HepG2 (cell line): ENCODE data around the gene ITGAE. TPM values are rescaled to one million over a fixed set of nuclear protein-coding genes. Genes with fewer than 3 reads are reported as not detected.

Experiments
- ATAC-seq: fragments of 200-7000 bp; cut with Tn5 transposase; 3 replicates; pipeline ENCODE4 v1.9.1; 2020; ENCODE audit warnings: mild to moderate bottlenecking, moderate library complexity
- BruUV-seq: library from RNA; stranded (reverse); fragments of 400-500 nt; replicated peaks from 2 replicates; lab custom pipeline; 2021; lab: Mats Ljungman, UMichigan
- CTCF ChIA-PET: fragments of 300-600 bp; formaldehyde crosslinking; extraction: SDS; loops from one replicate; lab custom pipeline; 2021; ENCODE audit warnings: low total read pairs, inconsistent platforms, low intra/inter-chr PET ratio; lab: Yijun Ruan, JAX
- POLR2A ChIA-PET: fragments of 350-600 bp; sonication (Branson Sonifier 250); formaldehyde crosslinking; loops from one replicate; lab custom pipeline; 2020; ENCODE audit warnings: antibody characterized with exemption, inconsistent platforms; lab: Yijun Ruan, JAX
- DNase-seq: peaks from one replicate; pipeline ENCODE4 v3.0.0-alpha.2; 2015; ENCODE audit warnings: low spot score
- FAIRE-seq: peaks from 3 replicates; lab custom pipeline; 2011; peaks lifted over from hg19 to GRCh38; lab: Jason Lieb, UNC
- H2AFZ ChIP-seq: one replicate; pipeline ENCODE4 v1.6.1; 2011; ENCODE audit warnings: low read length, inconsistent platforms
- H3K27ac ChIP-seq: fragments of 300-600 bp; 3 replicates; pipeline ENCODE4 v1.8.0; 2011; ENCODE audit warnings: mixed run types, mild to moderate bottlenecking, mixed read lengths, low read length, inconsistent platforms; ENCODE audit not compliant: insufficient read depth; ENCODE audit errors: extremely low read length
- H3K27me3 ChIP-seq, 2 experiments: fragments of 200-600 bp in 1 of 2; 2 replicates in 1 of 2; 3 replicates in 1 of 2; pipeline versions ENCODE4 v1.6.0 to v1.8.0; 2011; ENCODE audit warnings: low read length in 2 of 2, mild to moderate bottlenecking in 2 of 2, moderate library complexity in 2 of 2, inconsistent platforms in 1 of 2; ENCODE audit not compliant: insufficient read depth in 2 of 2, control insufficient read depth in 1 of 2
- H3K36me3 ChIP-seq, 2 experiments: fragments of 200-600 bp in 1 of 2; replicated peaks in 1 of 2; 2 replicates in 1 of 2; 3 replicates in 1 of 2; pipeline versions ENCODE4 v1.5.1 to v1.8.0; 2011; ENCODE audit warnings: low read length in 2 of 2, inconsistent platforms in 1 of 2; ENCODE audit not compliant: insufficient read depth in 2 of 2, control insufficient read depth in 1 of 2
- H3K4me1 ChIP-seq: 2 replicates; pipeline ENCODE4 v1.5.1; 2012; ENCODE audit warnings: low read length, inconsistent platforms; ENCODE audit not compliant: insufficient read depth
- H3K4me2 ChIP-seq: 2 replicates; pipeline ENCODE4 v1.6.0; 2011; ENCODE audit warnings: low read depth, low read length, inconsistent platforms
- H3K4me3 ChIP-seq, 3 experiments: fragments of 200-600 bp in 1 of 3; sonication (generic), shearing (Covaris generic) in 1 of 3; replicated peaks in 1 of 3; 2 replicates each; pipeline ENCODE4 v1.5.1; 2011 to 2016; ENCODE audit warnings: low read length in 3 of 3, inconsistent platforms in 2 of 3, low read depth in 2 of 3, mild to moderate bottlenecking in 2 of 3, control low read depth in 1 of 3, mixed read lengths in 1 of 3; ENCODE audit not compliant: insufficient read depth in 1 of 3
- H3K79me2 ChIP-seq: one replicate; pipeline ENCODE4 v1.6.1; 2011; ENCODE audit warnings: low read length, inconsistent platforms; ENCODE audit not compliant: insufficient read depth
- H3K9ac ChIP-seq: 2 replicates; pipeline ENCODE4 v1.6.0; 2011; ENCODE audit warnings: mild to moderate bottlenecking, low read depth, low read length, inconsistent platforms; ENCODE audit not compliant: insufficient read depth
- H3K9me3 ChIP-seq: 2 replicates; pipeline ENCODE4 v1.5.1; 2012; ENCODE audit warnings: mild to moderate bottlenecking, low read length
- H4K20me1 ChIP-seq: 2 replicates; pipeline ENCODE4 v1.6.0; 2011; ENCODE audit warnings: inconsistent platforms, mild to moderate bottlenecking, low read length, moderate library complexity; ENCODE audit not compliant: insufficient read depth
- CREB3 ChIP-seq: sonication (generic); formaldehyde crosslinking; IDR thresholded peaks from 2 replicates; pipeline ENCODE4 v1.5.0; 2020; ENCODE audit warnings: missing genetic modification reagents
- E2F1 ChIP-seq: sonication (generic); formaldehyde crosslinking; IDR thresholded peaks from 2 replicates; pipeline ENCODE4 v1.5.0; 2020; ENCODE audit warnings: missing genetic modification reagents
- ELF4 ChIP-seq: sonication (generic); formaldehyde crosslinking; IDR thresholded peaks from 2 replicates; pipeline ENCODE4 v1.5.0; 2020; ENCODE audit warnings: missing genetic modification reagents, mild to moderate bottlenecking, moderate library complexity, borderline replicate concordance
- NFKBIZ ChIP-seq: IDR thresholded peaks from 2 replicates; pipeline ENCODE4 v1.6.1; 2018; ENCODE audit warnings: missing genetic modification reagents, missing compliant biosample characterization
- SKI ChIP-seq: fragments of 450-650 bp; IDR thresholded peaks from one replicate; pipeline ENCODE4 v1.6.1; 2018; ENCODE audit warnings: mild to moderate bottlenecking; ENCODE audit not compliant: partially characterized antibody
- TFAP4 ChIP-seq: sonication (generic); IDR thresholded peaks from 2 replicates; pipeline ENCODE4 v1.6.1; 2016; ENCODE audit warnings: low read depth, borderline replicate concordance
- U2AF1 ChIP-seq: fragments of 200-400 bp; formaldehyde crosslinking; optimal IDR thresholded peaks from 2 replicates; pipeline ENCODE3; 2017; ENCODE audit warnings: mild to moderate bottlenecking, low read depth, low read length
- ZBTB14 ChIP-seq: sonication (generic); formaldehyde crosslinking; IDR thresholded peaks from 2 replicates; pipeline ENCODE4 v1.4.0; 2020; ENCODE audit warnings: missing genetic modification reagents
- ZNF512B ChIP-seq: sonication (generic); formaldehyde crosslinking; IDR thresholded peaks from 2 replicates; pipeline ENCODE4 v1.5.1; 2020; ENCODE audit warnings: missing genetic modification reagents, mild to moderate bottlenecking, borderline replicate concordance
- WGBS: methylation state at CpG from one replicate; pipeline ENCODE4 v1.1.6; 2017; ENCODE audit warnings: low lambda C conversion rate; 5-methylcytosine and 5-hydroxymethylcytosine counted together
- in situ Hi-C: cut with HindIII; loops from 2 replicates; pipeline ENCODE4 v1.10.0; 2017; ENCODE audit warnings: low pct_unique_long_range_greater_than_20kb; ENCODE audit not compliant: extremely low pct_ligation_motif_present
- intact Hi-C: fragments of 100-400 bp; cut with micrococcal nuclease; formaldehyde crosslinking; loops from one replicate; pipeline ENCODE4 v1.10.0; 2022; ENCODE audit not compliant: unreplicated experiment
- polyA plus RNA-seq, 8 experiments: library from polyadenylated mRNA; depleted of rRNA in 3 of 8; stranded (reverse) in 7 of 8; unstranded in 1 of 8; fragments of >200 nt; fragmentation: Illumina TruSeq in 4 of 8; extraction: Trizol in 4 of 8; gene quantifications; 2 replicates each; pipeline versions ENCODE4 v1.2.1 to v1.2.3, GENCODE V29; 2011 to 2016; ENCODE audit warnings: low read depth in 4 of 8, missing spikeins in 1 of 8, mixed read lengths in 1 of 8; ENCODE audit not compliant: insufficient read depth in 1 of 8
- total RNA-seq, 5 experiments: library from RNA; depleted of rRNA; stranded (reverse); fragments of >200 nt; fragmentation: Illumina TruSeq; extraction: Trizol; gene quantifications; 2 replicates each; pipeline ENCODE4 v1.2.3, GENCODE V29; 2016; ENCODE audit warnings: low read depth in 1 of 5

The ITGAE gene
- total and polyA plus RNA-seq, 2 of the 13 experiments (the other 11 are each of a cell fraction or from before 2014, with no cell fraction given), result 42.3 to 49.0 TPM

- no TSS peak for BruUV-seq
- Histone ChIP-seq H3K4me2 (no peak overlapping the region), H3K9ac (no peak overlapping the region), H3K4me3 (no peak overlapping the region), H3K27me3 (no peaks in the 10 kb centered on the region; a peak in 1 of 5 replicates), H3K36me3 (peaks cover 11 to 40% of the 10 kb centered on the region in 2 experiments), H2AFZ (no peak overlapping the region), H3K9me3 (no peaks in the 10 kb centered on the region), H4K20me1 (no peaks in the 10 kb centered on the region), H3K27ac (no peak overlapping the region), H3K79me2 (no peaks in the 10 kb centered on the region), H3K4me1 (no peaks in the 10 kb centered on the region; the same call in 1 of the 2 replicates)
- FAIRE-seq (no peak), ATAC-seq (no peak), DNase-seq (no peak)
- ChIA-PET POLR2A (interaction anchor here (0.9 kb wide), 1 partner anchor 91 kb away, joined by 4 read pairs; no protein-coding TSS in a partner anchor), CTCF (no interaction called here)
- in situ Hi-C loops (no loop called here), intact Hi-C loops (loop anchor here (5.0 kb wide), 1 partner anchor 147 kb away; no protein-coding TSS in a partner anchor)
- TF ChIP-seq NFKBIZ (CRISPR knock-in tag) (no peak), SKI (no peak), ZBTB14 (CRISPR knock-in tag) (no peak), U2AF1 (no peak), ELF4 (CRISPR knock-in tag) (no peak), CREB3 (CRISPR knock-in tag) (no peak), ZNF512B (CRISPR knock-in tag) (no peak), TFAP4 (no peak), E2F1 (no peak)
- WGBS, result 86% methylated on average over 7 of the region's 7 CpGs
Observed at GRCh38 chr17:3828852-3829232, 27.9 kb upstream of the ITGAE start.
